Suprapubic skin (tissue), 3 donors: Measurements from ENCODE around the gene ADGRB3.

Experiments
- CTCF ChIP-seq, 2 donors: fragments of 200-600 bp in 1 of 2; fragments of 450-650 bp in 1 of 2; sonication (generic) in 1 of 2; IDR thresholded peaks; one replicate each; pipeline ENCODE4 v1.5.1; 2016 to 2019; ENCODE audit warnings: antibody characterized with exemption in 2 of 2, mild to moderate bottlenecking in 1 of 2, moderate library complexity in 1 of 2
- POLR2A ChIP-seq, 2 donors: fragments of 450-650 bp; IDR thresholded peaks; one replicate each; pipeline ENCODE4 v1.6.1; 2017; ENCODE audit warnings: antibody characterized with exemption in 2 of 2, mild to moderate bottlenecking in 2 of 2, moderate library complexity in 2 of 2

GRCh38 chr6:69072796-69073195 lies 437.7 kb downstream of the ADGRB3 start:
- no peak for TF ChIP-seq CTCF (IDR thresholded peaks at IDR 0.05)
- TF ChIP-seq POLR2A (IDR thresholded peaks at IDR 0.05): no peak
